ENCODE measurements around the gene SLC24A3. TPM values are rescaled to one million over a fixed set of nuclear protein-coding genes. Genes with fewer than 3 reads are reported as not detected.

Gene SLC24A3
- total RNA-seq, 1 experiment from 2014 or later, result not detected

DNA sequence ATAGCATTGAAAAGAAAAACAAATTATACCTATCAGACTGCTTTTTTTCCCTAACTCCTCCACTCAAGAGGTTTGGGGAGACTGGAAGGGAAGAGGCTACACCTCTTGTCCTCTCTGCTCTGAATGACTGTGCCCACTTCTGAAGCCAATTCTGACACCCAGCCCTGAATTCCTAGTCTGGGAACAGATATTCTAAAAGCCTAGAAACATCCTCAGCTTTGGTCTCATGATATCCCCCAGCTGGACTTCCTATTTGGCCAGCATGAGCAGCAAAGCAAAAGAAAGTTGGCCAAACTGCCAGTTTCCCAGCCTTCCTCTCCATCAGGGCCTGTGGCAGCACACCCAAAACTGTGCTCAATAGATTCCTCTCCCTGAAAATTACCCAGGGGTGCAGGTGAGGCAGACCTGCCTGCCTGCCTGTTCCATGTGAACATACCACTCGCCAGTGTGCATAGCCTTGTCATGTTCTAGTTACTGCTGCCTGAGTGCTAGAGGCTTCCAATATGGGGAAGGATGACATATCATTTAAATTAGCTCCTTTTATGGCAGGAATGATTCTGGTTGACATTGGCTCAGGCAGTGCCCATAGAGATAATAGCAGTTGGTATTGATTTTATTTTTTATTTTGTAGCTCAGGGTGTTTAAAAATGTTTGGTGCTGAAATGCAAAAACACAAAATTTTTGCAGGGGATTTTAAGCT lies 393.5 kb downstream of the SLC24A3 start:
- Histone ChIP-seq H3K4me3 (no peak overlapping the region), H3K79me2 (ENCODE audit: low read depth) (no peaks in the 10 kb centered on the region), H3K9me2 (ENCODE audit: insufficient read depth) (no peaks in the 10 kb centered on the region), H3F3A (ENCODE audit: insufficient read depth, low read depth) (no peaks in the 10 kb centered on the region), H2AFZ (no peak overlapping the region), H3K9me3 (ENCODE audit: insufficient read depth, low read depth) (no peaks in the 10 kb centered on the region), H3K4me1 (replicated peaks; ENCODE audit: insufficient read depth) (no peaks in the 10 kb centered on the region), H3K36me3 (ENCODE audit: low read depth) (no peaks in the 10 kb centered on the region), H3K4me2 (no peak overlapping the region), H3K27ac (no peak overlapping the region), H4K20me1 (ENCODE audit: insufficient read depth) (no peaks in the 10 kb centered on the region), H3K27me3 (ENCODE audit: insufficient read depth, low read depth) (peaks cover 87% of the 10 kb centered on the region)
- DNase-seq, result no peak
- BruUV-seq (replicated peaks), result no TSS peak
- intact Hi-C loops (cut with micrococcal nuclease; ENCODE audit: unreplicated experiment), result no loop called here
- no peak for TF ChIP-seq EZH2 (IDR thresholded peaks at IDR 0.05; ENCODE audit: low read depth)
- TF ChIP-seq, protein P1, sequence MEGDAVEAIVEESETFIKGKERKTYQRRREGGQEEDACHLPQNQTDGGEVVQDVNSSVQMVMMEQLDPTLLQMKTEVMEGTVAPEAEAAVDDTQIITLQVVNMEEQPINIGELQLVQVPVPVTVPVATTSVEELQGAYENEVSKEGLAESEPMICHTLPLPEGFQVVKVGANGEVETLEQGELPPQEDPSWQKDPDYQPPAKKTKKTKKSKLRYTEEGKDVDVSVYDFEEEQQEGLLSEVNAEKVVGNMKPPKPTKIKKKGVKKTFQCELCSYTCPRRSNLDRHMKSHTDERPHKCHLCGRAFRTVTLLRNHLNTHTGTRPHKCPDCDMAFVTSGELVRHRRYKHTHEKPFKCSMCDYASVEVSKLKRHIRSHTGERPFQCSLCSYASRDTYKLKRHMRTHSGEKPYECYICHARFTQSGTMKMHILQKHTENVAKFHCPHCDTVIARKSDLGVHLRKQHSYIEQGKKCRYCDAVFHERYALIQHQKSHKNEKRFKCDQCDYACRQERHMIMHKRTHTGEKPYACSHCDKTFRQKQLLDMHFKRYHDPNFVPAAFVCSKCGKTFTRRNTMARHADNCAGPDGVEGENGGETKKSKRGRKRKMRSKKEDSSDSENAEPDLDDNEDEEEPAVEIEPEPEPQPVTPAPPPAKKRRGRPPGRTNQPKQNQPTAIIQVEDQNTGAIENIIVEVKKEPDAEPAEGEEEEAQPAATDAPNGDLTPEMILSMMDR (conservative IDR thresholded peaks at IDR 0.05), result no peak
- CTCF ChIA-PET, result no interaction called here
- POLR2A ChIA-PET (ENCODE audit: unreplicated experiment), result no interaction called here

DNA sequence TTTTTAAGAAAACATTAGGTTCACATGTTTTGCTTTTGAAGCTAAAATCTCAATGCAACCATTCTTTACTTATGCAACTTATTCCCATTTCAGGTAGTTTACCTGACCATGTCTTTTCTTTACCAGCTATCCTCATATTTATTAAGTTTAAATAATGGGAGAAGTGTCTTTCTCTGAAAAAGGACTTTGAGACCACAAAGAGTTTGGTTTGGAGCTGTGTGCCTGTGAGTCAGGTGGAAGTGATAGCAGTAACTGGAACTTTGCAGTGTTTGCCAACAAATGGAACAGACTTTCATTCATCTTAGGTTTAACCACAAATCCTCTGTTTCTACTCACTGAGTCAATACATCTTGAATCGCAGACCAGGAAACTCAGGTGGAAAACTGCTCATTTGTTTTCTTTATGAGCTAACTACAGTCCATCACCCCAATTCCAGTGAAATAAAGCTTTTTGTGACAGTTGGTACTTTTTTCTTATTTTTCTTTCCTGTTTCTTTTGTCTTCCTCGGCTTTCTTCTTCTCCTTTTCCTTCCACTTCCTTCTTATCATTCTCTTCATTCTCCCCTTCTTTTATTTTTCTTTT lies 397.3 kb downstream of the SLC24A3 start:
- no TSS peak for BruUV-seq (replicated peaks)
- Histone ChIP-seq H3F3A (ENCODE audit: insufficient read depth, low read depth) (no peaks in the 10 kb centered on the region), H4K20me1 (ENCODE audit: insufficient read depth) (no peaks in the 10 kb centered on the region), H3K79me2 (ENCODE audit: low read depth) (no peaks in the 10 kb centered on the region), H3K36me3 (ENCODE audit: low read depth) (no peaks in the 10 kb centered on the region), H3K27me3 (ENCODE audit: insufficient read depth, low read depth) (peaks cover 90% of the 10 kb centered on the region), H3K9me3 (ENCODE audit: insufficient read depth, low read depth) (no peaks in the 10 kb centered on the region), H3K27ac (no peak overlapping the region), H3K4me1 (replicated peaks; ENCODE audit: insufficient read depth) (no peaks in the 10 kb centered on the region), H3K4me3 (no peak overlapping the region), H2AFZ (no peak overlapping the region), H3K9me2 (ENCODE audit: insufficient read depth) (no peaks in the 10 kb centered on the region), H3K4me2 (no peak overlapping the region)
- intact Hi-C loops (cut with micrococcal nuclease; ENCODE audit: unreplicated experiment), result no loop called here
- POLR2A ChIA-PET (ENCODE audit: unreplicated experiment), result no interaction called here
- no peak for DNase-seq
- CTCF ChIA-PET, result no interaction called here
- TF ChIP-seq, protein P1 (conservative IDR thresholded peaks at IDR 0.05), result no peak

DNA sequence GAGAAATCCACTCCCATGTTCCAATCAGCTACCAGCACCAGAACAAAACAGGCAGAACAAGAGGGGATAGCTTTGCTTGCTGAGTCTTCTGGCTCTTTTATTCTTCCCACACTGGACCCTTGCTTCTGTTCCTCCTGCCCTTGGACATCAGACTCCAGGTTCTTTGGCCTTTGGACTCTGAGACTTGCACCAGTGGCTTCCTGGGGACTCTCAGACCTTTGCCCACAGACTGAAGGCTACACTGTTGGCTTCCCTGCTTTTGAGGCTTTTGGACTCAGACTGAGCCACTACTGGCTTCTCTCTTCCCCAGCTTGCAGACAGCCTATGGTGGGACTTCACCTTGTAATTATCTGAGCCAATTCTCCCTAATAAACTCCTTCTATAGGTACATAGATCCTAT lies 403.2 kb downstream of the SLC24A3 start:
- intact Hi-C loops (cut with micrococcal nuclease; ENCODE audit: unreplicated experiment), result no loop called here
- ChIA-PET CTCF (no interaction called here), POLR2A (ENCODE audit: unreplicated experiment) (no interaction called here)
- TF ChIP-seq EZH2 (IDR thresholded peaks at IDR 0.05; ENCODE audit: low read depth), result no peak
- TF ChIP-seq, protein P1 (conservative IDR thresholded peaks at IDR 0.05), result no peak
- Histone ChIP-seq H3K36me3 (ENCODE audit: low read depth) (no peaks in the 10 kb centered on the region), H3K4me3 (no peak overlapping the region), H3K4me1 (replicated peaks; ENCODE audit: insufficient read depth) (no peaks in the 10 kb centered on the region), H3K9me2 (ENCODE audit: insufficient read depth) (no peaks in the 10 kb centered on the region), H3K27me3 (ENCODE audit: insufficient read depth, low read depth) (peaks cover 83% of the 10 kb centered on the region), H3K9me3 (ENCODE audit: insufficient read depth, low read depth) (no peaks in the 10 kb centered on the region), H3F3A (ENCODE audit: insufficient read depth, low read depth) (no peaks in the 10 kb centered on the region), H3K79me2 (ENCODE audit: low read depth) (no peaks in the 10 kb centered on the region), H4K20me1 (ENCODE audit: insufficient read depth) (no peaks in the 10 kb centered on the region), H3K4me2 (no peak overlapping the region), H2AFZ (no peak overlapping the region), H3K27ac (no peak overlapping the region)
- no peak for DNase-seq
- no TSS peak for BruUV-seq (replicated peaks)

Measured in PC-9 (cell line).